Measurements from ENCODE around the gene PLPP1. TPM values are rescaled to one million over a fixed set of nuclear protein-coding genes. Genes with fewer than 3 reads are reported as not detected.

Gene PLPP1
- total RNA-seq, 1 experiment from 2014 or later: 7.5 TPM

DNA sequence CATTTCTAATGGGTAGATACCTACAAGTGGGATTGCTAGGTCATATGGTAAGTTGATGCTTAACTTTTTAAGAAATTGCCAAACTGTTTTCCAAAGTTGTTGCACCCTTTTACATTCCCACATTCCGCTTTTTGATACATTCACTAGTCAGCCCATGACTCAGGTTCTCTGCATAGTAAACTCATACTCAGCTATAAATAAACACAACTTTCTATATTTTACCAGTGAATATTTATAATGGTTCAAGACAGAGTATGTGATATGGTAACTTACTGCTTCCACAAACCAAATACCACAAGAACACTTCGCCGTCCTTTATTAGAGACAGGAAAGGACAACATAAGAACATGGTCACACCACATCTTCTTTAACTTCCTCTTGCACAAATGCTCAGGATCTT, 54.0 kb downstream of the PLPP1 start:
- POLR2A ChIA-PET: no interaction called here
- H3K4me1 Mint-ChIP-seq (ENCODE audit: insufficient read depth, unreplicated experiment): no peaks in the 10 kb centered on the region

DNA sequence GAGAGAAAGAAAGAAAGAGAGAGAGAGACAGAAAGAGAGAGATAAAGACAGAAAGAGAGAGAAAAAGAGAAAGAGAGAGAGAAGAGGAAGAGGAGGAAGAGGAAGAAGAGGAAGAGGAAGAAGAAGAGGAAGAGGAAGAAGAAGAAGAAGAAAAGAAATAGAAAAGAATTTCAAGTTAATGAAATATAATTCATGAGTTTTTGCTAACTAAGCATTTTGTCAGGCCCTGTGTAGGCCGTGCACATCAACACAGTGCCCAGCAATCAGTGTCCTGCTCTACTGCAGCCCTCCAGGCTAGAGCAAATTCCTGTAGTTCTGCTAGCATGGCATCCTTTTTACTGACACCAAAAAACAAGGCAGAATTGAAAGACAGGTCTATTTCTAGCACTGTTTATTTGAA, 62.1 kb downstream of the PLPP1 start:
- CTCF ChIA-PET: no interaction called here
- H3K27me3 Mint-ChIP-seq (ENCODE audit: insufficient read depth, unreplicated experiment): no peaks in the 10 kb centered on the region
- TF ChIP-seq, protein P1, sequence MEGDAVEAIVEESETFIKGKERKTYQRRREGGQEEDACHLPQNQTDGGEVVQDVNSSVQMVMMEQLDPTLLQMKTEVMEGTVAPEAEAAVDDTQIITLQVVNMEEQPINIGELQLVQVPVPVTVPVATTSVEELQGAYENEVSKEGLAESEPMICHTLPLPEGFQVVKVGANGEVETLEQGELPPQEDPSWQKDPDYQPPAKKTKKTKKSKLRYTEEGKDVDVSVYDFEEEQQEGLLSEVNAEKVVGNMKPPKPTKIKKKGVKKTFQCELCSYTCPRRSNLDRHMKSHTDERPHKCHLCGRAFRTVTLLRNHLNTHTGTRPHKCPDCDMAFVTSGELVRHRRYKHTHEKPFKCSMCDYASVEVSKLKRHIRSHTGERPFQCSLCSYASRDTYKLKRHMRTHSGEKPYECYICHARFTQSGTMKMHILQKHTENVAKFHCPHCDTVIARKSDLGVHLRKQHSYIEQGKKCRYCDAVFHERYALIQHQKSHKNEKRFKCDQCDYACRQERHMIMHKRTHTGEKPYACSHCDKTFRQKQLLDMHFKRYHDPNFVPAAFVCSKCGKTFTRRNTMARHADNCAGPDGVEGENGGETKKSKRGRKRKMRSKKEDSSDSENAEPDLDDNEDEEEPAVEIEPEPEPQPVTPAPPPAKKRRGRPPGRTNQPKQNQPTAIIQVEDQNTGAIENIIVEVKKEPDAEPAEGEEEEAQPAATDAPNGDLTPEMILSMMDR (IDR thresholded peaks at IDR 0.05; ENCODE audit: unreplicated experiment): no peak
- BruUV-seq (replicated peaks): no TSS peak
- intact Hi-C loops (cut with micrococcal nuclease): no loop called here
- POLR2A ChIA-PET: no interaction called here
- H3K36me3 Mint-ChIP-seq (ENCODE audit: insufficient read depth, unreplicated experiment): no peaks in the 10 kb centered on the region
- no peak for DNase-seq (ENCODE audit: unreplicated experiment)
- H3K27ac Mint-ChIP-seq (ENCODE audit: low read depth, unreplicated experiment): no peak overlapping the region
- peaks cover 8% of the 10 kb centered on the region for H3K9me3 Mint-ChIP-seq (ENCODE audit: unreplicated experiment)
- no peak overlapping the region for H3K4me3 Mint-ChIP-seq (ENCODE audit: unreplicated experiment)
- H3K4me1 Mint-ChIP-seq (ENCODE audit: insufficient read depth, unreplicated experiment): no peaks in the 10 kb centered on the region

More for the DNA sequence above, 54.0 kb downstream of the PLPP1 start:
- H3K36me3 Mint-ChIP-seq (ENCODE audit: insufficient read depth, unreplicated experiment): no peaks in the 10 kb centered on the region
- H3K27me3 Mint-ChIP-seq (ENCODE audit: insufficient read depth, unreplicated experiment): no peaks in the 10 kb centered on the region
- no TSS peak for BruUV-seq (replicated peaks)
- no peak overlapping the region for H3K27ac Mint-ChIP-seq (ENCODE audit: low read depth, unreplicated experiment)
- no peaks in the 10 kb centered on the region for H3K9me3 Mint-ChIP-seq (ENCODE audit: unreplicated experiment)
- DNase-seq (ENCODE audit: unreplicated experiment): no peak
- TF ChIP-seq, protein P1 (IDR thresholded peaks at IDR 0.05; ENCODE audit: unreplicated experiment): no peak
- CTCF ChIA-PET: no interaction called here
- intact Hi-C loops (cut with micrococcal nuclease): no loop called here
- no peak overlapping the region for H3K4me3 Mint-ChIP-seq (ENCODE audit: unreplicated experiment)

DNA sequence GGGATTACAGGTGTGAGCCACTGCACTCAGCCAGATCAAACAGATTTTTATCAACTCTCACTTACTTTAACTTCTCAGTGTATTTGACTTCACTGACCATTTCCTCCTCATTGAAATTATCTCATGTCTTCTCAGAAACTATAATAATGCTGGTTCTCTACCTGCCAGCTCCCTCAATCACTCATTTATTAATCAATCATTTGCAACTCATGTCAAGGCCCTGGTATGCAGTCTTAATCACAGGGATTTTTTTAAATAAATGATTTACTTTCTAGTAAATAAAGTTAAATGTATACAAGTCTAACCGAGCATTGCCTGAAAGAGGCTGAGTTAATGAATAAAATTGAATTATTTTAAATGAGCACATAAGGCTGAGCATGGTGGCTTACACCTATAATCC, 63.3 kb downstream of the PLPP1 start:
- intact Hi-C loops (cut with micrococcal nuclease): no loop called here
- H3K27ac Mint-ChIP-seq (ENCODE audit: low read depth, unreplicated experiment): no peak overlapping the region
- no peak overlapping the region for H3K4me3 Mint-ChIP-seq (ENCODE audit: unreplicated experiment)
- ChIA-PET CTCF (no interaction called here), POLR2A (no interaction called here)
- TF ChIP-seq, protein P1 (IDR thresholded peaks at IDR 0.05; ENCODE audit: unreplicated experiment): no peak
- no TSS peak for BruUV-seq (replicated peaks)
- H3K27me3 Mint-ChIP-seq (ENCODE audit: insufficient read depth, unreplicated experiment): no peaks in the 10 kb centered on the region
- peaks cover 8% of the 10 kb centered on the region for H3K9me3 Mint-ChIP-seq (ENCODE audit: unreplicated experiment)
- DNase-seq (ENCODE audit: unreplicated experiment): no peak
- H3K36me3 Mint-ChIP-seq (ENCODE audit: insufficient read depth, unreplicated experiment): no peaks in the 10 kb centered on the region
- H3K4me1 Mint-ChIP-seq (ENCODE audit: insufficient read depth, unreplicated experiment): no peaks in the 10 kb centered on the region

DNA sequence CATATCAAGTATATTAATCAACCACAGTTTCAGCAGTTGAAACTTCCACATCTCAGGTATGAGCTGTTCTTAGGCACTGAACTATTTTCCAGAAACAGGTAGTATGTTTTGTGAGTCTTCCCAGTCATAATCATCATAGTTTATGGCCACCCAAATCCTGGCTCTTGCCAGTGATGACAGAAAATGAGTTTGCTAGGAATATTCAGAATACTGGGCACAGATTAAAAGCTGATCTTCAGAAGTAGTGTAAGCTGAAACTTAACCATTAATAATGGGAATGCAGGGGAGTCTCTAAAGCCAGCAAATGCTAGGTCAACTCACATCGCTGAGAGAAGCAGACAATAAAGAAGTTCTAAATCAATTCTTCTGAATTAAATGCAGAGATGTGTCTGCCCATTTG, 64.5 kb downstream of the PLPP1 start:
- CTCF ChIA-PET: no interaction called here
- H3K9me3 Mint-ChIP-seq (ENCODE audit: unreplicated experiment): peaks cover 8% of the 10 kb centered on the region
- POLR2A ChIA-PET: no interaction called here
- no peak overlapping the region for H3K4me3 Mint-ChIP-seq (ENCODE audit: unreplicated experiment)
- intact Hi-C loops (cut with micrococcal nuclease): no loop called here
- H3K27ac Mint-ChIP-seq (ENCODE audit: low read depth, unreplicated experiment): no peak overlapping the region
- BruUV-seq (replicated peaks): no TSS peak
- H3K4me1 Mint-ChIP-seq (ENCODE audit: insufficient read depth, unreplicated experiment): no peaks in the 10 kb centered on the region
- TF ChIP-seq, protein P1 (IDR thresholded peaks at IDR 0.05; ENCODE audit: unreplicated experiment): no peak
- no peaks in the 10 kb centered on the region for H3K36me3 Mint-ChIP-seq (ENCODE audit: insufficient read depth, unreplicated experiment)
- H3K27me3 Mint-ChIP-seq (ENCODE audit: insufficient read depth, unreplicated experiment): no peaks in the 10 kb centered on the region
- DNase-seq (ENCODE audit: unreplicated experiment): no peak
